ENCODE data around the gene EEF1AKMT3.
"Not testable (repeated sequence)": the region's sequence is repeated elsewhere in the genome, so short reads cannot be mapped to it uniquely, and the experiment has no call there.

EEF1AKMT3 gene

DNA sequence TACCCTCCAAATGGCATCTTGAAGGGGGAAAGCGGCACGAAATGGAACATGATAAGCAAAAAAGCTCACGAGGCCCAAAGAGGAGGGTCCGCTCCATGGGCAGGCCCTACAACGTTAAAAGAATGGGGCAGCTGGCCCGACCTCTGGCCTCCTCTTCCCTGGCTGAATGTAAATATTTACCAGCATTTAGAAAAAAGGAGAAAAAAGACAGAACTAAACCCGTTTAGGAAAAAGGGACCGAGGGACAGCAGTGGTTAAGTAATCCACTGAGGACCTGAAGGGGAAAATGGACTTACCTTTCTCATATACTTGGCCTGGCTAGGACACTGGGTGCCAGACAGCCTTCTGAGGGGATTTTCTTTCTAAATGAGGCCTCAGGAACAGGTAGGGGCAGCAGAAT lies 47.7 kb downstream of the EEF1AKMT3 start:
- not testable (repeated sequence) for DNase-seq

DNA sequence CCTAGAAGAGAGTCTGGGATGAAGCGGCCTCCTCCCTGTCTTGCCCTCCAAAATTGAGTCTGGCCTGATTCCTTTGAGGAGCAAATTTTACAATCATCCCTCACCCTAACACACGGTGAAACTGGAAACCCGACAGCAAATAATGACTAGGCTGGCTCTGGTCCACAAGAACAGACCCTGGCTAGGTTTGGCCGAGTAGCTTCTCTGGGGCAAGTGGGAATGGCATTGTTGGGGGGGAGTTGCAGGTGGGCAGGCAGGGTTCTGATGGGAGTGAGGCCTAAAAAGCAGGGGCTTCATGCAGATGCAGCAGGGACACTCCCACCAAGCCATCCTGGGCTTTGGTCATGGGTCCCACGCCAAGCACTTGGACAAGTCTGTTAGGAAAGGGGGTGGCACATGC lies 48.6 kb downstream of the EEF1AKMT3 start:
- not testable (repeated sequence) for DNase-seq

DNA sequence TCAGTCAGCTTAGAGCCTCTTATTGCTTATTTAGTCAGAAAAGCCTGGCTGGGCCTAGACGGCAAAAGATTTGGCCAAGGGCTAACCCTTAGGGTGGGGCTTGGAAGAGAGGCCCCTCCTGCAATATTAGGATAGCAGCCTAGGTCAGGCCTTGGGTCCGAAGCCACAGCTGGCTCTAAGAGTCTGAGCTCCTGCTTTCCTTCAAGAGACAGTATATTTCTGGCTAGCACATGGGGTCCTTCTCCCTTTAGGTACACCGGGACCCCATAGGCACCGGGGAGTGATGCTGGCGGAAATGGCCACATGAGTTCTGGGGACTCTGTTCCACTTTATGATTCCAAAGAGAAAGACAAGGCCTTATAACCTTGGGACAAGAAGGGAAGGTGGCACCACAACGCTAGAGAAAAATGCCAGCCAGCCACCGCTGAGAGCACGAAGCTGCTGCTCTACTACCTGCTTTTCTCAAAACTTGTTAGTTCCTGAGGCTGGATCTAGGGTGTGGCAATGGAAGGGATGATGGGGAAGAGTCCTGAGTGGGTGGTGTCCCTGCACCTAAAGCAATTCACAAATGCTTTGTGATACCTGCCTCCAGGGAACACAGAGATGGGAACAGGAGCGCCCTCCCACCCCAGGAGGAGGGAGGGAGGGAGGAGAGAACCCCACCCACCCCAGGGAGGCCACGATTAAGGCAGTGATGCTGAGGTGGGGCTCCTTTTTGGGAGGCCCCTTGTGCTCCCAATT lies 49.2 kb downstream of the EEF1AKMT3 start:
- no peak for DNase-seq

DNA sequence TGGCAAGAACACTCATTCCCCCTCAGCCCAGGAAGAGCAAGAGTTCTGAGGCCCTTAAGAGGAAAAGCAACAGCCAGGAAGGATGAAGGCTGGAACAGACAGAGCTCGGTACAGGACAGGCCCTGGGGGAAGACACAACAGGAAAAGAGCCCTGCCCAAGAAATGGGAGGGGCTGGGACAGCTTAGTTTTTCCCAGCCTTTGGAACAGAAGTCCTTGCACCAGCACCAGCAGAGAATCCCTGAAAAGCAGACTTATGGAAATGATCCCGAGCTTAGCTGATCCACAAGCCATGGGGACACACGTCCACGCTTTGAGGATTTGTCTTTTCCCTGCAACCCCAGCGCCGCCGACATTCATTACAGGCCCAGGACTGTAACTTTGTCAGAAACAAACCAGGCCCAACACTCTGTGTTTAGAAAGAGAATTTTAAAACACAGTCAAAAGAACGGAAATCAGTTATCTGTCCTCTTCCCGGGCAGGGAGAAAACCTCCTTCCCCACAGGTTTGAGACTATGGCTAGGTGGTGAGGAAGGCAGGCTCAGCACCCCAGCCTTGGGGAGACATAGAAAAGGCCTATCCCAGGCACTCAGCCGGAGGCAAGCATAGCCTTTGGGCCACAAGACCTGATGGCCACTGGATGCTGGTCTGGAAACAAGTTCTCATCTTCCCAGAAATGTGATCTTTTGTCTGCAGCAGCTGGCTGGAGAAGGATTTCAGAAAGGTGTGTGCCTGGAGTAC lies 50.1 kb downstream of the EEF1AKMT3 start:
- DNase-seq: no peak

DNA sequence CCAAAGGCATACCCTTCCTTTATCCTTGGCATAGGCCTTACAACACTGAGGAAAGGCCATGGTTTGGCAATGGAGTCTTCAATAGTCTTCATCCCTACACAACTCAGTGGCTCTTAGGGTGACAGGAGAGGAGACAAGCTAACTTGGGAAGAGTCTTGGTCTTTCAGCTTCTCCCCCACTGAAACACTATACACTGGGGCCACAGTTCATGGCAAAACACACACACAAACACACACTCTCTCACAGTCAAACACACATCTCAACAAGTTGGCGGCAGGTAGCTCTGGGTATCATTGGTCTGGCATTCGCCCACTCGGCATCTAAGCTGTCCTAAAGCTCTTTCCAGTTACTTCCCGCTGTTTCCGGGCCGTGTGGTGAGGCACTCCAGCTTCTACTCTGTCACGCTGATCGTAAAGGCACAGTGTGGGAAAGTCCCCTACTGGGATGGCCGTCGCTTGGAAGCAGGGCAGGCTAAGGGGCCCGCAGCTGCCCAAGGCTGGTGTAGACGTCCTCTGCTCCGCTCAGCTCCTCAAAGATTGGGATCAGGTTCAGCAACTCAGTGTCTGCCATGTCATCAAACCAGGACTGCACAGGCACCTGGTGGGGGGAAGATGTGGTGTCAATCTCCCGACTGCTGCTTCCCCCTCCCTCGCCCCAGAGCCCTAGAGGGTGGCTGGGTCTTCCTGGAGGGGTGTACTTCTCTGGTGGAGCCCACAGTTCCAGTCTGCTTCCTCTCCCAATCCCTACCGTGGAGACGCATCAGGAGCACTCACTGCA lies 50.9 kb downstream of the EEF1AKMT3 start:
- DNase-seq: no peak

DNA sequence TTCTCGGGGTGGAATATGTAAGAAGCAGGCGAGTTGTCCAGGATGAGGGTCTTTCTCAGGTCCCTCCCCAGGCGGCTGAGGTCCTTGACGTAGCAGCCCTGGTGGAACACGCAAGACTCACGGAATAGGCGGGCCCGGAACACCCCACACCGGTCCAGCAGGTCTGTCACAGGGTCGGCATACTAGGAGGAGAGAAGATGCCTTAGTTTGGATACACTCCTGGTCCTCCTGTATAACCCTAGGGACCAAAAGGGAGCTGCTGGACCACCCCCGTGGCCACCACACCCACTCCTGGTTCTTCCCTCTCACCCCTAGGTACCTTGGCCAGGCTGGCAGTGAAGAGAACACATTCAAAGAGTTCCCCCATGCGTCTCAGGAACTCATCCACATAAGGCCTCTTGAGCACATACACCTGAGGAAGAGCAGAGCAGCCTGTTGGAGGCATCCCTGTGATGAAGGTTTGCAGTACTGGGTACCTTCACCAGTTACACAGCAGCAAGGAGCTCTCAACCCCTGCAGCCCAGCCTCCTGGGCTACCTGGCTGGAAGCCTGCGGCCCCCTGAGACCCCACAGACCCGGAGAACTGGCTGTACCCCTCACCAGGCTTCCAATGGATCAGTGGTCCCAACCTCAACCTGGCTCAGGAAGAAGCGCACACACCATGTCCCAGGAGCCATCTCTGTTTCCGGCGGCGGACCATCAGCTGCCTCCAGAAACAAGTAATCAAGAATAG lies 51.7 kb downstream of the EEF1AKMT3 start:
- DNase-seq: no peak

DNA sequence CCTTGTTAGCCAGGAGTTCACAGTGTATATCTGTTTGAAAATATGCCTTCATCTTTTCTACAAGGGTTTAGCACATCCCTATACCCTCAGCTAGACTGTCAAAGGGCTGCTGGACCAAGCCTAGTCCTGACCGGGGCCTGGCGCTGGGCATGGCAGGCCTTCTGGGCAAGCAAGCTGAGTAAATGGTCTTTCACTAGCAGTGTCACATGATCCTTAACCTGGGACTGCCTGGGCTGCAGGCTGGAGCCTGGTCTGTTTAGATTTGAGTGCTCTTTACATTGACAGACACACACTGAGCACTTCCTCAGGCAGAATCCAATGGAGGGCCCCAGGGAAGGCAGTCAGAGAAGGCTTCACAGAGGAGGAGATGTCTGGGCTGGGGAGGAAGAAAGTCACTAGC lies 53.0 kb downstream of the EEF1AKMT3 start:
- no peak for DNase-seq

DNA sequence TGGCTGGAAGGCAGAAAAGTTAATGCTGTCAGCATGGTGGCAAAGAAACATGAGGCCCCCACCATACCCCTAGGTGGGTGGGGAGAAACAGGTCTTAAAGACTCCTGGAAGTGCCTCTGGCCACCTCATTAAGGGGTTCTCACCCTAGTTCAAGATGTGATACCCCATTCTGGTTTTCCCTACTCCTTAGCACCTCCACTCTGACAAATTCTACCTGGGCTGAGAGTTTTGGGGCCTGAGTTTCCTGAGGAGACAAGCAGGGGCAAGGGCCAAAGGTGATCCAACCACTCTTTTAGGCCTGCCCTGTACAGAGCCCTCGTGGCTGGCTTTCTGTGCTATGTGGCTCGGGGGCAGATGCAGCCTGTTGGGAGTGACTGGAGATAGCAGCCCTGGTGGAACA lies 54.0 kb downstream of the EEF1AKMT3 start:
- no peak for DNase-seq

DNA sequence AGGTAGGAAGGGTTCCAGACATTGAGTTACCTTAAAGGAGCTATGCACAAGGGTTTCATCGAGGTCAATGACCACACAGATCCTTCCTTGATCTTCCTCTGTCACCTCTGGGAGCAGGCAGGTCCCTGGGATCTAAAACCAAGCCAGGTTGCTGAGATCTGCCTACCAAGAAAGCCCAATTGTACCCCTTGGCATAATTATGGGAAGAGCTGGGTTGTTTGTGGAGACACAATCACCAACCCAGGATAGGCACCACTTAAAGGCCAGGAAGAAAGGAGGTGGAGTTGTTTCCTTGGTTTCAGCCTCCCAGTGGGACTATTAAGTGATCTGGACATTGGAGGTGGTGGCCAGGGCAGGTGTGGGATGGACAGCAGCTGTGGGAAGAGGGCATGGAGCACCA lies 54.6 kb downstream of the EEF1AKMT3 start:
- no peak for DNase-seq

DNA sequence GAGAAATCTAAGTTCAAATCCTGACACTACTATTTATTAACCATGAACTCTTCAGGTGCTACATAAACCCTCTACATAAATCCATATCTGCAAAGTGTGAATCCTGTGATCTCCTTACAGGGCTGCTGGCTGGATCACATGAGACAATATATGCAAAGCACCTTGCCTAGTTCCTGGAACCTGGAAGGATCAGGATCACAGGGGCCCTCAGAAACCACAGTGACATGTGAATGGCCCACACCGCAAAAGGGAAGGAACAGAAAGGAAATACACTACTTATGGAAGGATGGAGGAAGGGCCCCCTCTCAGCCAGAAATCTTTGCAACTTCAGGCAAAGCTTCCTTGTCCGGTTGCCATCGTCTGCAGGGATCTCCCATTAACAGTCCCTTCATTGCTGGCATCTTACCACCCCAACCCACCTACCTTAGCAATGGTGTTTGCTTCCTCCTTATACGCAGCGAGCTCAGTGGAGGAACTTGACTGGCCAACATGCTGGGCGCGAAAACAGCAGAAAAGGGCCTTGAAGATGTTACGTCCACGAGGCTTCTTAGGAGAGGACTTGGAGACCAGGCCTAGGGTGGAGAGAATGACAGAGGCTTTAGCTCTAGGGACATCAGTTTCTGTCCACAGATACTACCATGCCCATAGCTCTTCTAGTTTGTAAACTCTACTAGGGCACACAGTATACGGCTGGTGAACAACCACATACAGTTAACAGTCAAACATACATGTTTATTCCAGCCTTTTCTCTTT lies 56.8 kb downstream of the EEF1AKMT3 start:
- no peak for DNase-seq

DNA sequence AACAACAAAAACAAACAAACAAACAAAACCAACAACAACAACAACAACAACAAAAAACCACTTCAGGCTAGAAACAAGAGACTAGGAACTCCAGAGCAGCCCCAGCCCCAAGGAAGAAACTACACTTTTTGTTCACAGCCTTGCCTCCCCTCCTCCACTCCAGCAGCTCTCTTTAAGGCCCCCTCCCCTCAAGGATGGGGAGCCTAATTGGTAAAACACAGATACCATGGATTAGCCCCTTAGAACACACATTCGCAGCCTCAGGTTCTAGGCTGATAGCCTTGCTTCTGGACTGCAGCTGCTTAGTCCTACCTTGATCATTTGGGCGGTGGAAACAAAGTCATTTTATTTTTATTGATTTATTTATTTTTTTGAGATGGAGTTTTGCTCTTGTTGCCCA lies 58.0 kb downstream of the EEF1AKMT3 start:
- DNase-seq: no peak
